Measurements from ENCODE around the gene BMP8B. TPM values are rescaled to one million over a fixed set of nuclear protein-coding genes. Genes with fewer than 3 reads are reported as not detected.
"Not testable (repeated sequence)": the region's sequence is repeated elsewhere in the genome, so short reads cannot be mapped to it uniquely, and the experiment has no call there.

BMP8B gene
- total and polyA plus RNA-seq, 2 experiments from 2014 or later: 3.1 to 7.6 TPM

DNA sequence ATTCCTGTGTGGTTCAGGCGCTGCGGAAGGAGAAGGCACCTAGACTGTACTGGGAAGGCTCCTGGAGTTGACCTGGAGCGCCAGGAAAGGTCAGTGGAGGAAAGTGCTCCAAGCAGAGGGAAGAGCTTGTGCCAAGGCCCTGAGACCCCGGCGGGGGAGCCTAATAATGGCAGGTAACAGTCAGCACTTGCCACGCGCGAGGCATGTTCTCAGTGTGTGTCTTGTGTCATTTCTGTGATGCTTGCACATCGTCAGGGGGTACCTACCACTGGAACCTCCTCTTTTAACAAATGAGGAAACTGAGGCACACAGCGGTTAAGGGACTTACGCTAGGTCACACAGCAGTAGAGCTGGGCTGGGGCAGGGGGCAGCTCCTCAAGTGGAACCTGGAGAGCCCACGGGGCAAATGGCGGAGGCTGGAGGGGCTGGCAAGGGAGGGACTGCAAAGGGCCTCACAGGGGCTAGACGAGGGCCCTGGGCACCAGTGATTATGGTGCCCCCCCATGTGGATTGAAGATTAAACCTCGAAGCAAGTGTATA, 976 bp upstream of the BMP8B start:
- Histone ChIP-seq H3K9me3 (ENCODE audit: low read depth) (no peaks in the 10 kb centered on the region), H3K27ac (no peak overlapping the region), H3K79me2 (no peaks in the 10 kb centered on the region), H3K4me2 (peak overlapping the region; percentile 92), H3K9me2 (replicated peaks; ENCODE audit: insufficient read depth) (no peaks in the 10 kb centered on the region), H3K27me3 (peaks cover 13% of the 10 kb centered on the region), H3K36me3 (replicated peaks; ENCODE audit: insufficient read depth, low read depth) (no peaks in the 10 kb centered on the region), H4K20me1 (ENCODE audit: insufficient read depth, poor library complexity, severe bottlenecking) (no peaks in the 10 kb centered on the region), H3K4me1 (ENCODE audit: insufficient read depth) (no peaks in the 10 kb centered on the region), H3K4me3 (no peak overlapping the region), H2AFZ (peak overlapping the region; percentile 84)
- no peak for TF ChIP-seq EZH2 (IDR thresholded peaks at IDR 0.05; ENCODE audit: borderline replicate concordance)
- TF ChIP-seq, protein P1, sequence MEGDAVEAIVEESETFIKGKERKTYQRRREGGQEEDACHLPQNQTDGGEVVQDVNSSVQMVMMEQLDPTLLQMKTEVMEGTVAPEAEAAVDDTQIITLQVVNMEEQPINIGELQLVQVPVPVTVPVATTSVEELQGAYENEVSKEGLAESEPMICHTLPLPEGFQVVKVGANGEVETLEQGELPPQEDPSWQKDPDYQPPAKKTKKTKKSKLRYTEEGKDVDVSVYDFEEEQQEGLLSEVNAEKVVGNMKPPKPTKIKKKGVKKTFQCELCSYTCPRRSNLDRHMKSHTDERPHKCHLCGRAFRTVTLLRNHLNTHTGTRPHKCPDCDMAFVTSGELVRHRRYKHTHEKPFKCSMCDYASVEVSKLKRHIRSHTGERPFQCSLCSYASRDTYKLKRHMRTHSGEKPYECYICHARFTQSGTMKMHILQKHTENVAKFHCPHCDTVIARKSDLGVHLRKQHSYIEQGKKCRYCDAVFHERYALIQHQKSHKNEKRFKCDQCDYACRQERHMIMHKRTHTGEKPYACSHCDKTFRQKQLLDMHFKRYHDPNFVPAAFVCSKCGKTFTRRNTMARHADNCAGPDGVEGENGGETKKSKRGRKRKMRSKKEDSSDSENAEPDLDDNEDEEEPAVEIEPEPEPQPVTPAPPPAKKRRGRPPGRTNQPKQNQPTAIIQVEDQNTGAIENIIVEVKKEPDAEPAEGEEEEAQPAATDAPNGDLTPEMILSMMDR (IDR thresholded peaks at IDR 0.05; ENCODE audit: poor library complexity): no peak
- no peak for TF ChIP-seq EZH2phosphoT487 (IDR thresholded peaks at IDR 0.05; ENCODE audit: low read depth, severe bottlenecking, unreplicated experiment)
- no peak for DNase-seq (ENCODE audit: low spot score)
- 53% methylated on average over 15 of the region's 15 CpGs for WGBS (ENCODE audit: low lambda C conversion rate, missing lambda C conversion rate)

DNA sequence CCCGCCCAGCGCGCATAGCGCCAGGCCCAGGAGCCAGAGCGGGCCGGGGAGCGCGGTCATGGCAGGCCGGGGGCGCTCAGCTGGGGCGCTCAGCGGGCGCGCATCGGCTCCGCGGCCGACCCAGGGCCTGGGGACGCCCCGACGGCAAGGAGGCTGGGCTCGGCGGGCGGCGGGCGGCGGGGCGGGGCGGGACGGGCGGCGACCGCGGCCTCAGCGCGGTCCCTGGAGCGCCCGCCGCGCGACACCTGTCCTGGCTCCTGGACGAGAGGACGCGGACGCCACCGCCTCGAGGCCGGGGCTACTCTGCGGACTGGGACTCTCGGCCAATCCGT, 273 bp downstream of the BMP8B start:
- H3K79me2 ChIP-seq: no peaks in the 10 kb centered on the region
- H3K36me3 ChIP-seq (replicated peaks; ENCODE audit: insufficient read depth, low read depth): no peaks in the 10 kb centered on the region
- peaks cover 13% of the 10 kb centered on the region for H3K27me3 ChIP-seq
- WGBS (ENCODE audit: low lambda C conversion rate, missing lambda C conversion rate): 0% methylated on average over 11 of the region's 51 CpGs
- no peaks in the 10 kb centered on the region for H4K20me1 ChIP-seq (ENCODE audit: insufficient read depth, poor library complexity, severe bottlenecking)
- TF ChIP-seq EZH2phosphoT487 (IDR thresholded peaks at IDR 0.05; ENCODE audit: low read depth, severe bottlenecking, unreplicated experiment): no peak
- TF ChIP-seq EZH2 (IDR thresholded peaks at IDR 0.05; ENCODE audit: borderline replicate concordance): no peak
- TF ChIP-seq, protein P1 (IDR thresholded peaks at IDR 0.05; ENCODE audit: poor library complexity): no peak
- H2AFZ ChIP-seq: peak overlapping the region; percentile 84
- no peaks in the 10 kb centered on the region for H3K9me2 ChIP-seq (replicated peaks; ENCODE audit: insufficient read depth)
- H3K4me1 ChIP-seq (ENCODE audit: insufficient read depth): no peaks in the 10 kb centered on the region
- DNase-seq (ENCODE audit: low spot score): no peak
- no peaks in the 10 kb centered on the region for H3K9me3 ChIP-seq (ENCODE audit: low read depth)
- peak overlapping the region; percentile 23 for H3K4me3 ChIP-seq
- no peak overlapping the region for H3K27ac ChIP-seq
- H3K4me2 ChIP-seq: peak overlapping the region; percentile 92

DNA sequence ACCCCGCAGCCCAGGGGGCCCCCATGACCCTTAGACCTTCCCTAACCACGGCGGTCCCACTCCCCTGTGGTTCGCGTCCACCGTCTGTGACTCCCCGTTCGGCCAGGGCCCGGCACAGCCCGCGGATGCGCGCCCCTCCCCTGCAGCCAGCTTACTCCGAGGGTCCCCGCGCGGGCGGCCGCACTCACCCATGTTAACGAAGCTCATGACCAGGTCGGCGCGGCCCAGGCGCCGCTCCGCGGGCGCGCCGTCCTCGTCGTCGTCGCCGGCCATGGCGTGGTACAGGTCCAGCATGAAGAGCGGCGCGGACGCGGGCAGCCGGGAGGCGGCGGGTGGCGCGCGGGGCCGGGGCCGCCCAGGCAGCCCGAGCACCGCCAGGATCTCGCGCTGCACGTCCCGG, 701 bp downstream of the BMP8B start:
- not testable (repeated sequence) for H3K4me3 ChIP-seq; DNase-seq (ENCODE audit: low spot score); H4K20me1 ChIP-seq (ENCODE audit: insufficient read depth, poor library complexity, severe bottlenecking); H3K27ac ChIP-seq; H3K9me2 ChIP-seq (replicated peaks; ENCODE audit: insufficient read depth); H3K79me2 ChIP-seq; H2AFZ ChIP-seq; H3K36me3 ChIP-seq (replicated peaks; ENCODE audit: insufficient read depth, low read depth); H3K9me3 ChIP-seq (ENCODE audit: low read depth); H3K4me1 ChIP-seq (ENCODE audit: insufficient read depth)
- Histone ChIP-seq H3K4me2 (peak overlapping the region; percentile 62), H3K27me3 (peaks cover 17% of the 10 kb centered on the region)
- WGBS (ENCODE audit: low lambda C conversion rate, missing lambda C conversion rate): 5% methylated on average over 36 of the region's 55 CpGs

DNA sequence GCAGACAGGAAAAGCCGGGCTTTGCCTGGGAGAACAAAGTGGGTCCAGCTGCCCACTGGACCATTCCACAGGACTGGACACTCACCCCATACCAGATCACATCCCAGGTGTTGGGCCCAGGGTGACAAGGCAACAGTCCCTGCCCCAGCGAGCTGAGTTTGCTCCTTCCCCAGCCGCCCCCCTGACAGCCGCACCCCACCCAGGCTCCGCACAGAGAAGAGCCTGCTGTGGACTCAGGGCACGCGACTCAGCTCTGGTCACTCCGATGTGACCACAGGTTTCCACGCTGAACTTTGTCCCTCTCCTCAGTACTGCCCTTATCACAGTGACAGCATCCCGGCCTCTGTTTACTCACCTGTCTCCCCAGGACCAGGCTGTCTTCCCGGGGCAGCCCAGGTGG, 1.2 kb downstream of the BMP8B start:
- H3K4me3 ChIP-seq: no peak overlapping the region
- no peaks in the 10 kb centered on the region for H3K79me2 ChIP-seq
- H2AFZ ChIP-seq: no peak overlapping the region
- TF ChIP-seq EZH2 (IDR thresholded peaks at IDR 0.05; ENCODE audit: borderline replicate concordance) (no peak), EZH2phosphoT487 (IDR thresholded peaks at IDR 0.05; ENCODE audit: low read depth, severe bottlenecking, unreplicated experiment) (no peak)
- TF ChIP-seq, protein P1 (IDR thresholded peaks at IDR 0.05; ENCODE audit: poor library complexity): no peak
- H3K27ac ChIP-seq: no peak overlapping the region
- H4K20me1 ChIP-seq (ENCODE audit: insufficient read depth, poor library complexity, severe bottlenecking): no peaks in the 10 kb centered on the region
- no peaks in the 10 kb centered on the region for H3K4me1 ChIP-seq (ENCODE audit: insufficient read depth)
- no peaks in the 10 kb centered on the region for H3K36me3 ChIP-seq (replicated peaks; ENCODE audit: insufficient read depth, low read depth)
- no peaks in the 10 kb centered on the region for H3K9me3 ChIP-seq (ENCODE audit: low read depth)
- peak overlapping the region; percentile 62 for H3K4me2 ChIP-seq
- 65% methylated on average over 9 of the region's 11 CpGs for WGBS (ENCODE audit: low lambda C conversion rate, missing lambda C conversion rate)
- H3K9me2 ChIP-seq (replicated peaks; ENCODE audit: insufficient read depth): no peaks in the 10 kb centered on the region
- H3K27me3 ChIP-seq: peaks cover 17% of the 10 kb centered on the region
- DNase-seq (ENCODE audit: low spot score): peak; percentile 28

DNA sequence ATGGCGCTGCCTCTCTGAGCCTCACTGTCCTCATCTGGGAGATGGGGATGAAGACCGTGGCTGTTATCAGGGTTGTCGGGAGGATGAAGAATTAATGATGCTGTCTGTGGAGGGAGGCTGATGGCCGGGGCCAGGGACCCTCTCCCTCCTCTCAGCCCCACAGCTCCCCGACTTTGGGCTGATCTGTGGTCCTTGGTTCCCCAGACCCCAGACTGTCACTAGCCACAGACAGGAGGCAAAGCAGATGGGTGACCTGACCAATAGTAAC, 1.6 kb downstream of the BMP8B start:
- H3K79me2 ChIP-seq; H3K36me3 ChIP-seq (replicated peaks; ENCODE audit: insufficient read depth, low read depth); H3K9me3 ChIP-seq (ENCODE audit: low read depth); H4K20me1 ChIP-seq (ENCODE audit: insufficient read depth, poor library complexity, severe bottlenecking); H2AFZ ChIP-seq; H3K27ac ChIP-seq; DNase-seq (ENCODE audit: low spot score); H3K9me2 ChIP-seq (replicated peaks; ENCODE audit: insufficient read depth); H3K4me3 ChIP-seq; H3K4me1 ChIP-seq (ENCODE audit: insufficient read depth): not testable (repeated sequence)
- peak overlapping the region; percentile 62 for H3K4me2 ChIP-seq
- 93% methylated on average over 5 of the region's 5 CpGs for WGBS (ENCODE audit: low lambda C conversion rate, missing lambda C conversion rate)
- H3K27me3 ChIP-seq: peaks cover 17% of the 10 kb centered on the region

DNA sequence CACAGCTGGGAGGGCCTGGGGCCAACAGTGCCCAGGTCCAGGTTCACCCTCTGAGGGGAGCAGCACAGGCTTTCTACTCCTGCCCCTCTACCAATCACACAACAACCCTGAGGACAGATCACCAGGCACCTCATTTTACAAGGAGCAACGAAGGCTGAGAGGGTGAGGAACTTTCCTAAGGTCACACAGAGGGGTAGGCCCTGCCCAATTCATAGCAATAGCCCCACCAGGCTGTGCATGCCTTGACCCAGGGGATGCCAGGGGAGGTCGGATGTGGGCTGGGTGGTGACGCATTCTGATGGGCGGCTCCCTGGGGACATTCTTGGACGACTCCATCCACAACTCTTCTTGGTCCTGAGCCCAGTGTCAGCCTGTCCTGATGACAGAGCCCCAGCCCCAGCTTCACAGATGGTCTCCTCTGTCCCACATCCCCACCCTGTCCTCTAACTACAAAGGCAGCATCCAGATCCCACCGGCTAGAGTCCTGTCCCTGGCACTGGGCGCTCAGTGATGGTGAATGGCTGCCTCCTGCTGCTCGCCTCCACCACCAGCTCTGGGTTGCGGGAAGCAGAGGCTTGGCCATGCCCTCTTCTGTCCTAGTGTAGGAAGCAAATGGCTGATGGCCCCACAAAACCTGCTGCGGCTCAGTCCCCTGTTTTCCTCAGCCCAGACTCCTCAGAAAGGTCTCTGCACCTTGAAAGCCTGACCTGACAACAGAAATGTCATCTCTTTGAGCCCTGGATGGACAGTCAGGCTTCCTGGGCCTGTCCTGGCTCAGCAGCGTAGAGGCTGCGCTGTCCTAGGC, 2.2 kb downstream of the BMP8B start:
- not testable (repeated sequence) for H3K36me3 ChIP-seq (replicated peaks; ENCODE audit: insufficient read depth, low read depth); H3K79me2 ChIP-seq; H3K4me2 ChIP-seq; H3K4me3 ChIP-seq; H3K27ac ChIP-seq; H3K4me1 ChIP-seq (ENCODE audit: insufficient read depth); H2AFZ ChIP-seq; H3K9me3 ChIP-seq (ENCODE audit: low read depth); H4K20me1 ChIP-seq (ENCODE audit: insufficient read depth, poor library complexity, severe bottlenecking); H3K9me2 ChIP-seq (replicated peaks; ENCODE audit: insufficient read depth); DNase-seq (ENCODE audit: low spot score)
- peaks cover 17% of the 10 kb centered on the region for H3K27me3 ChIP-seq
- 88% methylated on average over 10 of the region's 12 CpGs for WGBS (ENCODE audit: low lambda C conversion rate, missing lambda C conversion rate)

Measured in hepatocyte (in vitro differentiated cells).